GM19043 (cell line): ENCODE data around the gene HOXA7.

ENCODE experiments used
- ATAC-seq: cut with Tn5 transposase; IDR thresholded peaks from one replicate; pipeline ENCODE4 v1.9.1; 2021; ENCODE audit warnings: low read depth; ENCODE audit not compliant: unreplicated experiment

HOXA7 gene

DNA sequence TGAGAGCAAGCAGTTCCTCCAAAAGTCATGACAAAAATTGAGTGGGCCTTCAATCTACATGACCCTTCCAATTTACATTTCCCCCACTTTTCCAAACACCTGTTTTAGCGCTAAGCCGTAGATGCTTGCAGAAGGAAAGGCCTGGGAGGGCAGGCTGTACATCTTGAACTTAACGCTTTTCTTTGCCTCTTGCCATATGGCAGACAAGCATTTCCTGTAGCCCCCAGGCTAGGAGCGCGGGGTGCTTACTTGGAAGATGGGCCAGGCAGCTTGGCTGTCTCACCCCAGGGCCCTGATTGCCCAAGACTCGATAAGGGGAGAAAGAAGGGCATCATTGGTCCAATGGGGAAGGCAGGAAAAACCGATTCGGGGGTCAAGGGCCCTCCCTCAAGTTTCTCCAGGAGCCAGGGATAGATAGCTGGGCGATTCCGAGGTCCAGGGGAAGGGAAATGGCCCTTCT, 15.9 kb upstream of the HOXA7 start:
- ATAC-seq, result no peak

DNA sequence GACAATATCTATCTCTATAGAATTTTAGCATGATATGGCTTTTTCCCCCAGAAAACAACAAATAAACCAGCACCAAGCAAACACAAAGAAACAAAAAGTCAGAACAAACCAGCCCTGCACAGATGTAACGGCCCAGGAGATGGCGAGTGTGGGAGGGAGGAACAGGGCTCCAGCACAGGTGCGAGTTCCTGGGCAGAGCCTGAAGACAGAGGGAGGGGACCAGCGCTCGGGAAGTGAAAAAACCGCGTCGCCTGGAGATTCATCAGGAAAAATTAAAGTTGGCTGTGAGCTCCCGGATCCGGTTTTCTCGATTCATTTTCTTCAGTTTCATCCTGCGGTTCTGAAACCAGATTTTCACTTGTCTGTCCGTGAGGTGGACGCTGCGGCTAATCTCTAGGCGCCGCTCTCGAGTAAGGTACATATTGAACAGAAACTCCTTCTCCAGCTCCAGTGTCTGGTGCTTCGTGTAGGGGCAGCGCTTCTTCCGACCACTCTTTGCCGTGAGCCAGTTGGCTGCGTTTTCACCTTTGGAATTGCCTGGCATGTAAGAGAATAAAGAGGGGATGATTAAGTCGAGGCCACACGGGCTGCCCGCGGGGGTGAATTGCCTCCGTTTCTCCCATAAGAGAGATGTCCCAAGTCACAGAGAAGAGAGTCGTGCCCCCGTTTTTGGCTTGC, 15.3 kb upstream of the HOXA7 start:
- no peak for ATAC-seq

GRCh38 chr7:27171325-27171636, 14.8 kb upstream of the HOXA7 start:
- ATAC-seq, result no peak

GRCh38 chr7:27170426-27171324, 14.2 kb upstream of the HOXA7 start:
- ATAC-seq, result no peak

DNA sequence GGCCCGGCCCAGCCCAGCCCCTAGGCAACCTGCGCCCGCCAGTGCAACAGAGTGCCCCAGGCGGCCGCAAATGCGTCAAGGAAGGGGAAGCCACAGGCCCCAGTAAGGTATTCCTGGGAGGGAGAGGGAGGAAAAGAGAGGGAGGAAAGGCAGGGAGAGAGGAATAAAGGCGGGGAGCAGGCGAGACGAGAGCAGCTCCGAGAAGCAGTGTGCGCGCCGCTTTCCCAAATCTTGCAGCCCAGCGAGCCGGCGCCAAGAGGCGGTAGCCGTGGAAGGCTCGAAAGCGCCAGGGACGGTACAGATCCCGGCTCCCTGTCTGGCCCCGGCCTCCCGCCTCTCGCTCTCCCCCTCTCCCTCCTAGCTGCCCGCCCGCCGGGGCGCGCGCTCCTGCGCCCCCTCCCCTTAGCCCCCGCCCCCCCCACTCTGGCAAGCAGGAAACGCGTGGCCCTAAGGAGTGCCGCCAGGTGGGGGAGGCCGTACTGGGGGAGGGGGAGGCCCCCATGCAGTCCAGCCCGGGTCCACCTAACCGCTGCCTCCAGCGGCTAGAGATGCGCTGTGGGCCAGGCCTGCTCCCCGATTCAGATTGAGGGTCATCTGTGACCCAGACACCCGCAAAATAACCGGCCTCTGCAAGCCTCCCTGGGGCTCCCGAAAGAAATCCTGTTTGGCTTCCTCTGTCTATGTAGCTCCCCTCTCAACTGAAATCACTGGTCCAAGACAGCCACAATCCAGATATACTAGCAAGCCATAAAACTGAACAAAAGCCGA, 13.4 kb upstream of the HOXA7 start:
- ATAC-seq, result no peak

DNA sequence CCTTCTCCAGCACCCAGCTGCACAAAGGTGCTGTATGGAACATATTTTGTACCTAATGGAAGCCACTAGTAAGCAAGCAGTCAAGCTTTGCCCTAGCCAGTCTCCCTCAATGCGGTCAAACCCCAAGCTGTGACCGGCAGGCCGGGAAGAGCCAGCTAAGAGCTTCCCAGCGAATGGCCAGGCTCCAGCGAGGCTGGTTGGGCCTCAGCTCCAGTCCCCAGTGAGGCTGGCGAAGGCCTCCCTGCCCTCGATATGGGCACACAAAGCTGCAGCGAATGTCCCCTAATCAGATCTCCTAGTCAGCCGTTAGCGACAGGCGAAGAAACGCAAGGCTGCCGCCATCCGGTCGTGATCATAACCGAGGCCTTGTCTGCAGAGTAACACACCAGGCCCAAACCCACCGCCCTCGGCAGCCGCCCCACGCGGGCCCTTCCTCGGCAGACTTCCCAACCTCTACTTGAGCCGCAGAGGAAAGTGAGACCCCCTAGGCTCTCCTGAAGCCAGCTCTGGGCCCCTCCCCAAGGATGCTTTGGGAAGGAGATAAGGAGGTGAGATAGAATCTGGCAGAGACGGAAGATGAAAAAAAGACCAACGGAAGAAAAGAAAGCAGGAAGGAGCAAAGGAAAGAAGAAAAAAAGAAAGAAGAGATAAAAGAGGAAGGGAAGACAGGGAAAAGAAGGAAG, 11.9 kb upstream of the HOXA7 start:
- no peak for ATAC-seq

GRCh38 chr7:27167916-27168264, 11.4 kb upstream of the HOXA7 start:
- no peak for ATAC-seq

- ATAC-seq, result no peak
Observed at GRCh38 chr7:27166531-27167505, 10.3 kb upstream of the HOXA7 start.

DNA sequence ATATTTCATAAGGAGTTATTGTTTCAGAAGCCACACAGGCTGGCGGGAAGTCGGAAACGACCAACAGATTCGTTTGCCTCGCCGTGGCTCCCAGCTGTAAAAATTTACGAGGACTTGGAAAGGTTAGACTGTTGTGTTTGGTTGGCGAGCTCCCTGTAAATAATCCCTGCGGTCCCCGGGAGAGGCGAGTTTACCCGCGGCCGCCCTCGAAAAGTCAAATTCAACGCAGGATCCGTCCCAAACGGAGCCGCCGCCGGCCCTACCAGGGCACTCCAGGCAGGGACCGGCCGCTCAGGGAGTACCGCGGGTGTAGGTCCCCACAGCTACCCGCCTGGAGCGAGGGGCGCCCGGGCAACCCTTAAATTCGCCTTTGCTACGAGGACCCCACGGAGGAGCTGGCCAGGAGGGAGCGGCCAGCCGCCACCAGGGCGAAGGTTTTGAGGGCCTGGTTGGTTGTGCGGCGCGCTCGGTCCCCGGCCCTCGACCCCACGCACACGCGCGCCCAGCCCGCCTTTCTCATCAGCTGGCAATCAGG, 9.6 kb upstream of the HOXA7 start:
- no peak for ATAC-seq

- no peak for ATAC-seq
Observed at GRCh38 chr7:27165089-27165995, 8.9 kb upstream of the HOXA7 start, which contains the start of gene HOXA9. HOXA9 (minus strand) TSS chr7:27165537; CDS start chr7:27165457, 80 bp downstream.

DNA sequence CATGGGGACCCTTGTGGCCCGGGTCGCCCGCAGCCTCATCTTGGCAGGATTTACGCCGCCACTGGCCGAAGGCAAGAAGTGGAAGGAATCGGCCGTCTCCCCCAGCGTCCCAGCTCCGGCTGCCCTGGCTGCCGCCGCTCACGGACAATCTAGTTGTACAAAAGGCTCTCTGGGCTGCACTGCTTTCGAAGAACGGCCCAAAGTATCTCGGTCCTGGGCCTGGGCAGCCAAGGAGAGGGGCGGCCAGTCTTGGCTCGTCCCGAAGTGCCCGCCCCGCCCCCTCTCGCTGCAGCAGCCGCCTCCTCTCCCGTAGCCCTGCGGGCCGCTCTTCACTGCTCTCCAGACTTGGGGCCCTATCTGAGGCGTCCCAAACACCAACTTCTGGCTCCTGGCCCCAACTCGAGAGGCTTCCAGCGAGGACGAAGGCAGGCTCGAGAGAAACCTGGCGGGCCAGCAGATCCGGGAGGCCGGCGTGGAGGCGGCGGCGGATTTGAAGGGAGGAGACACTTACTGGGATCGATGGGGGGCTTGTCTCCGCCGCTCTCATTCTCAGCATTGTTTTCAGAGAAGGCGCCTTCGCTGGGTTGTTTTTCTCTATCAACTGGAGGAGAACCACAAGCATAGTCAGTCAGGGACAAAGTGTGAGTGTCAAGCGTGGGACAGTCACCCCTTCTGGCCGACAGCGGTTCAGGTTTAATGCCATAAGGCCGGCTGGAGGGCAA, 8.1 kb upstream of the HOXA7 start:
- ATAC-seq, result no peak

DNA sequence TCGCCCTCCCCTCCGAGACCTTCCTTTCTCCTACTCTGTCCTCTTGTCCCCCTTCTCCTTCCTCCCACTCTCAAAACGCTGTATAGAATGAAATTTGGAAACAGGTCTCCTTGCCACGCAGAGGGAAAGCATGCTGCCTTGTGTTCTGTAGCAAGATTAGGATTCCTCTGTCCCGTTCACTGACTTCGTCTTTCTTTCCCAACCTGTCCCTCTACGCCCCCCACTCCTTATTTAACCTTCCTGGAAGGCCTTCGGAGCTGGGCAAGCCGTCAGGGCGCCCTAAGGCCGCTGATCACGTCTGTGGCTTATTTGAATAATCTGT, 7.5 kb upstream of the HOXA7 start:
- no peak for ATAC-seq

DNA sequence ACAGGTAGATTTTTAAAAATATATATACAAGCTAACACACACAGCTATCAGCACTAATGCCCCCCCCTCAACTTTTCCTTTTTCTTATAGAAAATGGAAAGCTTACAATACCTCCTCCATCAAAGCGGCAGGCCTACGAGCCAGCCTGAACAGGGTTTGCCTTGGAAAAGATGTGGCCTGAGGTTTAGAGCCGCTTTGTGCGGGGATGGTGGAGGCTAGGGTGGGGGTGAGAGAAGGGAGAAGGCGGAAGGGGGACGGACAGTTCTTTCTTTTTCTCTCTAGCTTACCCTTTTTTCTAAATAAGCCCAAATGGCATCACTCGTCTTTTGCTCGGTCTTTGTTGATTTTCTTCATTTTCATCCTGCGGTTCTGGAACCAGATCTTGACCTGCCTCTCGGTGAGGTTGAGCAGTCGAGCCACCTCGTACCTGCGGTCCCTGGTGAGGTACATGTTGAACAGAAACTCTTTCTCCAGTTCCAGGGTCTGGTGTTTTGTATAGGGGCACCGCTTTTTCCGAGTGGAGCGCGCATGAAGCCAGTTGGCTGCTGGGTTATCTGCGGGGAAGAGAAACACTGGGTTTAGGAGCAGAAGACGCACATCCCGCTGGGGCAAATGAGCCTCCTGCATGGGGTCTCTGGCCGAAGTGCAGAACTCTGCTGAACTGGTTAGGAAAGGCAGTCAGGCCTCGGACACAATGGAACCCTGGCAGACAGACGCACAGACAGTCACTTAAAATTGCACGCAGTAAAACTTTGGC, 7.0 kb upstream of the HOXA7 start:
- no peak for ATAC-seq

- no peak for ATAC-seq
Observed at GRCh38 chr7:27162561-27163287, 6.2 kb upstream of the HOXA7 start.

GRCh38 chr7:27161721-27162560, 5.5 kb upstream of the HOXA7 start:
- no peak for ATAC-seq
